Lung (tissue), 12 donors: Measurements from ENCODE around the gene PLXNA2. TPM values are rescaled to one million over a fixed set of nuclear protein-coding genes. Genes with fewer than 3 reads are reported as not detected.

ENCODE experiments used
- ATAC-seq: fragments of 200-7000 bp; cut with Tn5 transposase; one replicate; pipeline ENCODE4 v1.9.1; 2020; ENCODE audit warnings: moderate number of reproducible peaks; ENCODE audit not compliant: insufficient read depth, low FRiP score
- DNase-seq, 3 donors: peaks; one replicate each; pipeline ENCODE4 v3.0.0-alpha.2; 2013 to 2017
- H3K27ac ChIP-seq, 2 donors: one replicate each; pipeline ENCODE4 v1.5.1; 2013; ENCODE audit warnings: mild to moderate bottlenecking in 2 of 2, moderate library complexity in 2 of 2, control low read depth in 1 of 2, inconsistent platforms in 1 of 2, low read depth in 1 of 2, low read length in 1 of 2
- H3K27me3 ChIP-seq, 3 donors: one replicate each; pipeline ENCODE4 v1.5.1; 2013; ENCODE audit warnings: low read length in 2 of 3; ENCODE audit not compliant: control insufficient read depth in 3 of 3, insufficient read depth in 3 of 3
- H3K36me3 ChIP-seq, 4 donors: one replicate each; pipeline ENCODE4 v1.5.1; 2013; ENCODE audit warnings: low read length in 4 of 4, mild to moderate bottlenecking in 1 of 4, moderate library complexity in 1 of 4; ENCODE audit not compliant: control insufficient read depth in 4 of 4, insufficient read depth in 4 of 4
- H3K4me1 ChIP-seq, 5 donors: one replicate each; pipeline ENCODE4 v1.5.1; 2013; ENCODE audit warnings: low read length in 5 of 5, mild to moderate bottlenecking in 2 of 5, moderate library complexity in 1 of 5; ENCODE audit not compliant: control insufficient read depth in 5 of 5, insufficient read depth in 5 of 5
- H3K4me3 ChIP-seq: one replicate; pipeline ENCODE4 v1.5.1; 2013; ENCODE audit warnings: mild to moderate bottlenecking, control low read depth, moderate library complexity
- H3K9ac ChIP-seq, 2 donors: one replicate each; pipeline ENCODE4 v1.5.1; 2013; ENCODE audit warnings: low read length in 2 of 2, control low read depth in 1 of 2; ENCODE audit not compliant: insufficient read depth in 1 of 2
- H3K9me3 ChIP-seq, 4 donors: one replicate each; pipeline ENCODE4 v1.5.1; 2013; ENCODE audit warnings: low read length in 3 of 4, mild to moderate bottlenecking in 1 of 4, moderate library complexity in 1 of 4; ENCODE audit not compliant: control insufficient read depth in 4 of 4, insufficient read depth in 3 of 4
- WGBS, 2 donors: extraction: QIAGEN DNeasy Blood & Tissue Kit; methylation state at CpG; one replicate each; pipeline ENCODE4 v1.1.7; 2013; 5-methylcytosine and 5-hydroxymethylcytosine counted together
- polyA plus RNA-seq, 2 donors: library from polyadenylated mRNA; stranded (reverse); fragments of 200-250 nt; gene quantifications; one replicate each; pipeline ENCODE4 v1.2.1, GENCODE V29; 2013
- total RNA-seq, 2 donors: library from RNA; depleted of rRNA in 1 of 2; stranded (reverse); fragments of >200 nt in 1 of 2; gene quantifications; one replicate each; pipeline ENCODE4 v1.2.1, GENCODE V29; 2014 to 2021
- TF ChIP-seq, protein P1 (sequence below): IDR thresholded peaks from 2 replicates; pipeline ENCODE4 v1.5.1; 2012; ENCODE audit warnings: mild to moderate bottlenecking; ENCODE audit errors: control extremely low read depth, extremely low read depth
- donor health status: control.
- donor health status: control.
- donor health status: Bipolar disorder and iron deficiency.
- donor health status: healthy.
- donor health status: DM: yes; HTN: yes; CAD: no.

Gene PLXNA2
- total and polyA plus RNA-seq, 4 donors, result 13.2 to 118 (median 32.6) TPM

DNA sequence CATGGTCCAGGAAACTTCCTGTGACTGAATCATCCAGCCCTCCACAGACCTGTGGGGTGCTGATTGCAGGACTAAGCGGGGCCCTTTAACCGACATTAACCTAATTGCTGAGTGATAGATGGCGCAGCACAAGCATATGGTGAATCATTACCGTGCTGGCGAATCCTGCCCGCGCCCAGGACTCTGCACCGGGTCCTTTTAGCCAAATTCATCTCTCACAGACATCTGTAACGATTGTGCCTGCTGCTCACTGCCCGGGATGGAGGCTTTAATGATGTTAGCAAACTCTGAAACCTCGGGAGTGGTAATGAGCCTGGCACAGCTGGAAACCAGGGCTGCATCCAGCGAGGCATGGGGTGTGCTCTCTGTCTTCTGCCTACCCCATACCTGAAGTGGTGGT is 185.9 kb downstream of the PLXNA2 start:
- Histone ChIP-seq H3K27me3 (no peaks in the 10 kb centered on the region), H3K36me3 (peaks cover 0 to 53% (median 16%) of the 10 kb centered on the region in 4 donors), H3K27ac (no peak overlapping the region), H3K4me3 (no peak overlapping the region), H3K9me3 (no peaks in the 10 kb centered on the region), H3K9ac (no peak overlapping the region), H3K4me1 (peaks cover 0 to 4% (median 0%) of the 10 kb centered on the region in 5 donors)
- ATAC-seq (no peak), DNase-seq (no peak)
- TF ChIP-seq, protein P1, sequence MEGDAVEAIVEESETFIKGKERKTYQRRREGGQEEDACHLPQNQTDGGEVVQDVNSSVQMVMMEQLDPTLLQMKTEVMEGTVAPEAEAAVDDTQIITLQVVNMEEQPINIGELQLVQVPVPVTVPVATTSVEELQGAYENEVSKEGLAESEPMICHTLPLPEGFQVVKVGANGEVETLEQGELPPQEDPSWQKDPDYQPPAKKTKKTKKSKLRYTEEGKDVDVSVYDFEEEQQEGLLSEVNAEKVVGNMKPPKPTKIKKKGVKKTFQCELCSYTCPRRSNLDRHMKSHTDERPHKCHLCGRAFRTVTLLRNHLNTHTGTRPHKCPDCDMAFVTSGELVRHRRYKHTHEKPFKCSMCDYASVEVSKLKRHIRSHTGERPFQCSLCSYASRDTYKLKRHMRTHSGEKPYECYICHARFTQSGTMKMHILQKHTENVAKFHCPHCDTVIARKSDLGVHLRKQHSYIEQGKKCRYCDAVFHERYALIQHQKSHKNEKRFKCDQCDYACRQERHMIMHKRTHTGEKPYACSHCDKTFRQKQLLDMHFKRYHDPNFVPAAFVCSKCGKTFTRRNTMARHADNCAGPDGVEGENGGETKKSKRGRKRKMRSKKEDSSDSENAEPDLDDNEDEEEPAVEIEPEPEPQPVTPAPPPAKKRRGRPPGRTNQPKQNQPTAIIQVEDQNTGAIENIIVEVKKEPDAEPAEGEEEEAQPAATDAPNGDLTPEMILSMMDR, result no peak
- WGBS, 2 donors, result 87 to 88% methylated on average over 12 of the region's 12 CpGs

GRCh38 chr1:208057056-208057455 is 187.1 kb downstream of the PLXNA2 start:
- 63 to 80% methylated on average over 2 of the region's 2 CpGs for WGBS, 2 donors
- Histone ChIP-seq H3K4me1 (peaks cover 0 to 4% (median 0%) of the 10 kb centered on the region in 5 donors), H3K9ac (no peak overlapping the region), H3K27ac (no peak overlapping the region), H3K27me3 (no peaks in the 10 kb centered on the region), H3K9me3 (no peaks in the 10 kb centered on the region), H3K36me3 (peaks cover 0 to 57% (median 22%) of the 10 kb centered on the region in 4 donors), H3K4me3 (no peak overlapping the region)
- no peak for DNase-seq
- no peak for ATAC-seq
- TF ChIP-seq, protein P1, result no peak

DNA sequence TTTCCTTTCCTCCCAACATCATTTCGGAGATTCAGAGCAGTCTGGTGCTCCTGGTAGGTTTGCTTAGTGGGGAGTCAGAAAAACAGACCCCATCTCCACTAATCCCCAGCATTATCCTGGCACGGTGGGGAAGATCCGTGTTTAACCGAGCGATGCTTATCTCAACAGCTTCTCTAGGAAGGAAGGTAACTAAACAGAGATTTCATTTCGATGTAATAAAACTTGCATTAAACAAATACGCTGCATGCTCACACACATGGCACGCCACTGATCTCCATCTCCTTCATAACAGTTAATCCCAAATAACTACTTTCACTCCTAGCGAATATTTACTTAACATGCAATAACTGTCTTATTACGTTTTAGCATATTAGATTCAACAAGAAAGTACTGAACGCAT is 188.6 kb downstream of the PLXNA2 start:
- ATAC-seq, result no peak
- Histone ChIP-seq H3K4me1 (peaks cover 0 to 4% (median 0%) of the 10 kb centered on the region in 5 donors), H3K36me3 (peaks cover 0 to 62% (median 32%) of the 10 kb centered on the region in 4 donors), H3K9ac (no peak overlapping the region), H3K4me3 (no peak overlapping the region), H3K27me3 (no peaks in the 10 kb centered on the region), H3K27ac (no peak overlapping the region), H3K9me3 (no peaks in the 10 kb centered on the region)
- TF ChIP-seq, protein P1, result no peak
- 87 to 93% methylated on average over 11 of the region's 11 CpGs for WGBS, 2 donors
- DNase-seq, result no peak

- Histone ChIP-seq H3K27me3 (no peaks in the 10 kb centered on the region), H3K9me3 (no peaks in the 10 kb centered on the region), H3K27ac (no peak overlapping the region), H3K4me3 (no peak overlapping the region), H3K4me1 (peaks cover 0 to 4% (median 0%) of the 10 kb centered on the region in 5 donors), H3K36me3 (peaks cover 0 to 56% (median 30%) of the 10 kb centered on the region in 4 donors), H3K9ac (no peak overlapping the region)
- DNase-seq (no peak), ATAC-seq (no peak)
- TF ChIP-seq, protein P1, result no peak
- 70 to 71% methylated on average over 13 of the region's 13 CpGs for WGBS, 2 donors
Measured at GRCh38 chr1:208054911-208055379, 189.2 kb downstream of the PLXNA2 start.
